HepG2 (cell line): ENCODE data around the gene KIAA0040. TPM values are rescaled to one million over a fixed set of nuclear protein-coding genes. Genes with fewer than 3 reads are reported as not detected.

Experiments used
- ATAC-seq: fragments of 200-7000 bp; cut with Tn5 transposase; 3 replicates; pipeline ENCODE4 v1.9.1; 2020; ENCODE audit warnings: mild to moderate bottlenecking, moderate library complexity
- BruUV-seq: library from RNA; stranded (reverse); fragments of 400-500 nt; replicated peaks from 2 replicates; lab custom pipeline; 2021; lab: Mats Ljungman, UMichigan
- CTCF ChIA-PET: fragments of 300-600 bp; formaldehyde crosslinking; extraction: SDS; loops from one replicate; lab custom pipeline; 2021; ENCODE audit warnings: low total read pairs, inconsistent platforms, low intra/inter-chr PET ratio; lab: Yijun Ruan, JAX
- POLR2A ChIA-PET: fragments of 350-600 bp; sonication (Branson Sonifier 250); formaldehyde crosslinking; loops from one replicate; lab custom pipeline; 2020; ENCODE audit warnings: antibody characterized with exemption, inconsistent platforms; lab: Yijun Ruan, JAX
- DNase-seq: peaks from one replicate; pipeline ENCODE4 v3.0.0-alpha.2; 2015; ENCODE audit warnings: low spot score
- FAIRE-seq: peaks from 3 replicates; lab custom pipeline; 2011; peaks lifted over from hg19 to GRCh38; lab: Jason Lieb, UNC
- H2AFZ ChIP-seq: one replicate; pipeline ENCODE4 v1.6.1; 2011; ENCODE audit warnings: low read length, inconsistent platforms
- H3K27ac ChIP-seq: fragments of 300-600 bp; 3 replicates; pipeline ENCODE4 v1.8.0; 2011; ENCODE audit warnings: mixed run types, mild to moderate bottlenecking, mixed read lengths, low read length, inconsistent platforms; ENCODE audit not compliant: insufficient read depth; ENCODE audit errors: extremely low read length
- H3K27me3 ChIP-seq, 2 experiments: fragments of 200-600 bp in 1 of 2; 2 replicates in 1 of 2; 3 replicates in 1 of 2; pipeline versions ENCODE4 v1.6.0 to v1.8.0; 2011; ENCODE audit warnings: low read length in 2 of 2, mild to moderate bottlenecking in 2 of 2, moderate library complexity in 2 of 2, inconsistent platforms in 1 of 2; ENCODE audit not compliant: insufficient read depth in 2 of 2, control insufficient read depth in 1 of 2
- H3K36me3 ChIP-seq, 2 experiments: fragments of 200-600 bp in 1 of 2; replicated peaks in 1 of 2; 2 replicates in 1 of 2; 3 replicates in 1 of 2; pipeline versions ENCODE4 v1.5.1 to v1.8.0; 2011; ENCODE audit warnings: low read length in 2 of 2, inconsistent platforms in 1 of 2; ENCODE audit not compliant: insufficient read depth in 2 of 2, control insufficient read depth in 1 of 2
- H3K4me1 ChIP-seq: 2 replicates; pipeline ENCODE4 v1.5.1; 2012; ENCODE audit warnings: low read length, inconsistent platforms; ENCODE audit not compliant: insufficient read depth
- H3K4me2 ChIP-seq: 2 replicates; pipeline ENCODE4 v1.6.0; 2011; ENCODE audit warnings: low read depth, low read length, inconsistent platforms
- H3K4me3 ChIP-seq, 3 experiments: fragments of 200-600 bp in 1 of 3; sonication (generic), shearing (Covaris generic) in 1 of 3; replicated peaks in 1 of 3; 2 replicates each; pipeline ENCODE4 v1.5.1; 2011 to 2016; ENCODE audit warnings: low read length in 3 of 3, inconsistent platforms in 2 of 3, low read depth in 2 of 3, mild to moderate bottlenecking in 2 of 3, control low read depth in 1 of 3, mixed read lengths in 1 of 3; ENCODE audit not compliant: insufficient read depth in 1 of 3
- H3K79me2 ChIP-seq: one replicate; pipeline ENCODE4 v1.6.1; 2011; ENCODE audit warnings: low read length, inconsistent platforms; ENCODE audit not compliant: insufficient read depth
- H3K9ac ChIP-seq: 2 replicates; pipeline ENCODE4 v1.6.0; 2011; ENCODE audit warnings: mild to moderate bottlenecking, low read depth, low read length, inconsistent platforms; ENCODE audit not compliant: insufficient read depth
- H3K9me3 ChIP-seq: 2 replicates; pipeline ENCODE4 v1.5.1; 2012; ENCODE audit warnings: mild to moderate bottlenecking, low read length
- H4K20me1 ChIP-seq: 2 replicates; pipeline ENCODE4 v1.6.0; 2011; ENCODE audit warnings: inconsistent platforms, mild to moderate bottlenecking, low read length, moderate library complexity; ENCODE audit not compliant: insufficient read depth
- CCAR2 ChIP-seq: fragments of 200-400 bp; formaldehyde crosslinking; optimal IDR thresholded peaks from 2 replicates; pipeline ENCODE3; 2018; ENCODE audit warnings: low read depth, mild to moderate bottlenecking, low read length, moderate library complexity
- GATAD1 ChIP-seq: IDR thresholded peaks from 2 replicates; pipeline ENCODE4 v1.6.1; 2016; ENCODE audit warnings: missing genetic modification reagents, missing compliant biosample characterization
- KAT2B ChIP-seq: fragments of 150-350 bp; IDR thresholded peaks from 2 replicates; pipeline ENCODE4 v1.6.1; 2014; ENCODE audit warnings: low read depth, low read length, borderline replicate concordance
- MEF2D ChIP-seq: sonication (generic); formaldehyde crosslinking; IDR thresholded peaks from 2 replicates; pipeline ENCODE4 v1.5.1; 2020; ENCODE audit warnings: mild to moderate bottlenecking, missing genetic modification reagents
- ZFP37 ChIP-seq: sonication (generic); formaldehyde crosslinking; IDR thresholded peaks from 2 replicates; pipeline ENCODE4 v1.4.0; 2020; ENCODE audit warnings: missing genetic modification reagents, borderline replicate concordance
- ZNF530 ChIP-seq: sonication (generic); formaldehyde crosslinking; IDR thresholded peaks from 2 replicates; pipeline ENCODE4 v1.5.0; 2020; ENCODE audit warnings: low read depth, mild to moderate bottlenecking, missing genetic modification reagents
- ZSCAN31 ChIP-seq: sonication (generic); formaldehyde crosslinking; IDR thresholded peaks from 2 replicates; pipeline ENCODE4 v1.5.0; 2020; ENCODE audit warnings: low read depth, mild to moderate bottlenecking, missing genetic modification reagents
- in situ Hi-C: cut with HindIII; loops from 2 replicates; pipeline ENCODE4 v1.10.0; 2017; ENCODE audit warnings: low pct_unique_long_range_greater_than_20kb; ENCODE audit not compliant: extremely low pct_ligation_motif_present
- intact Hi-C: fragments of 100-400 bp; cut with micrococcal nuclease; formaldehyde crosslinking; loops from one replicate; pipeline ENCODE4 v1.10.0; 2022; ENCODE audit not compliant: unreplicated experiment
- polyA plus RNA-seq, 8 experiments: library from polyadenylated mRNA; depleted of rRNA in 3 of 8; stranded (reverse) in 7 of 8; unstranded in 1 of 8; fragments of >200 nt; fragmentation: Illumina TruSeq in 4 of 8; extraction: Trizol in 4 of 8; gene quantifications; 2 replicates each; pipeline versions ENCODE4 v1.2.1 to v1.2.3, GENCODE V29; 2011 to 2016; ENCODE audit warnings: low read depth in 4 of 8, missing spikeins in 1 of 8, mixed read lengths in 1 of 8; ENCODE audit not compliant: insufficient read depth in 1 of 8
- total RNA-seq, 5 experiments: library from RNA; depleted of rRNA; stranded (reverse); fragments of >200 nt; fragmentation: Illumina TruSeq; extraction: Trizol; gene quantifications; 2 replicates each; pipeline ENCODE4 v1.2.3, GENCODE V29; 2016; ENCODE audit warnings: low read depth in 1 of 5
- TF ChIP-seq, protein P1 (sequence below): sonication (generic); formaldehyde crosslinking; IDR thresholded peaks from 2 replicates; pipeline ENCODE4 v1.8.0; 2022; ENCODE audit warnings: mild to moderate bottlenecking, missing genetic modification reagents
- TF ChIP-seq, protein P2 (sequence below): sonication (generic); formaldehyde crosslinking; IDR thresholded peaks from 2 replicates; pipeline ENCODE4 v1.5.1; 2020; ENCODE audit warnings: mild to moderate bottlenecking, missing genetic modification reagents, moderate library complexity
- TF ChIP-seq, protein P3 (sequence below): sonication (generic); formaldehyde crosslinking; IDR thresholded peaks from 2 replicates; pipeline ENCODE4 v1.4.0; 2020; ENCODE audit warnings: mild to moderate bottlenecking, missing genetic modification reagents

Gene KIAA0040
- total and polyA plus RNA-seq, 2 of the 13 experiments (the other 11 are each of a cell fraction or from before 2014, with no cell fraction given) = 0.24 to 0.26 TPM

DNA sequence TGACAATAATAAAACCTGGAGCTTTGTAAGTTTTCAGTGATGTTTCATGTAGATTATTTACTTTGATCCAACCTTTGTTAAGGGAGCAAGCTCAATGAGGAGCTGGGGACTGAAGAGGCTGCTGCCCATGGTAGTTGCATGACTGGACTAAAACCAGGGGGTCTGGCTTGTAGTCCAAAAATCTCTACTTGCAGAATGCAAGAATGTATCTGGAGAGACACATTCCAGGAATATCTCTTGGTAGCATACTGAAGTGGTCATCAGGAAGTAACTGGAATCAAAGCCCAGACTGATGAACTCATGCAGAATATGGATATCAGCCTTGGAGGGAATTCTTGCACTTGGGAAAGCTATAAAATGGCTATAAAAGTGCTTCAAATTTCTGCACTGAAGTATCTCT, 5.8 kb upstream of the KIAA0040 start:
- no peaks in the 10 kb centered on the region for H3K79me2 ChIP-seq
- H3K9me3 ChIP-seq = no peaks in the 10 kb centered on the region
- in situ Hi-C loops (no loop called here), intact Hi-C loops (no loop called here)
- no peak overlapping the region for H3K27ac ChIP-seq
- CTCF ChIA-PET = no interaction called here
- no peak overlapping the region for H3K4me2 ChIP-seq
- no peaks in the 10 kb centered on the region for H3K36me3 ChIP-seq
- H4K20me1 ChIP-seq = no peaks in the 10 kb centered on the region
- H3K4me1 ChIP-seq = peaks cover 5% of the 10 kb centered on the region
- ATAC-seq (no peak), DNase-seq (no peak), FAIRE-seq (no peak)
- H2AFZ ChIP-seq = no peak overlapping the region
- POLR2A ChIA-PET = no interaction called here
- no peak overlapping the region for H3K9ac ChIP-seq
- TF ChIP-seq, protein P1, sequence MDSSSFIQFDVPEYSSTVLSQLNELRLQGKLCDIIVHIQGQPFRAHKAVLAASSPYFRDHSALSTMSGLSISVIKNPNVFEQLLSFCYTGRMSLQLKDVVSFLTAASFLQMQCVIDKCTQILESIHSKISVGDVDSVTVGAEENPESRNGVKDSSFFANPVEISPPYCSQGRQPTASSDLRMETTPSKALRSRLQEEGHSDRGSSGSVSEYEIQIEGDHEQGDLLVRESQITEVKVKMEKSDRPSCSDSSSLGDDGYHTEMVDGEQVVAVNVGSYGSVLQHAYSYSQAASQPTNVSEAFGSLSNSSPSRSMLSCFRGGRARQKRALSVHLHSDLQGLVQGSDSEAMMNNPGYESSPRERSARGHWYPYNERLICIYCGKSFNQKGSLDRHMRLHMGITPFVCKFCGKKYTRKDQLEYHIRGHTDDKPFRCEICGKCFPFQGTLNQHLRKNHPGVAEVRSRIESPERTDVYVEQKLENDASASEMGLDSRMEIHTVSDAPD (CRISPR knock-in tag) = no peak
- TF ChIP-seq, protein P2, sequence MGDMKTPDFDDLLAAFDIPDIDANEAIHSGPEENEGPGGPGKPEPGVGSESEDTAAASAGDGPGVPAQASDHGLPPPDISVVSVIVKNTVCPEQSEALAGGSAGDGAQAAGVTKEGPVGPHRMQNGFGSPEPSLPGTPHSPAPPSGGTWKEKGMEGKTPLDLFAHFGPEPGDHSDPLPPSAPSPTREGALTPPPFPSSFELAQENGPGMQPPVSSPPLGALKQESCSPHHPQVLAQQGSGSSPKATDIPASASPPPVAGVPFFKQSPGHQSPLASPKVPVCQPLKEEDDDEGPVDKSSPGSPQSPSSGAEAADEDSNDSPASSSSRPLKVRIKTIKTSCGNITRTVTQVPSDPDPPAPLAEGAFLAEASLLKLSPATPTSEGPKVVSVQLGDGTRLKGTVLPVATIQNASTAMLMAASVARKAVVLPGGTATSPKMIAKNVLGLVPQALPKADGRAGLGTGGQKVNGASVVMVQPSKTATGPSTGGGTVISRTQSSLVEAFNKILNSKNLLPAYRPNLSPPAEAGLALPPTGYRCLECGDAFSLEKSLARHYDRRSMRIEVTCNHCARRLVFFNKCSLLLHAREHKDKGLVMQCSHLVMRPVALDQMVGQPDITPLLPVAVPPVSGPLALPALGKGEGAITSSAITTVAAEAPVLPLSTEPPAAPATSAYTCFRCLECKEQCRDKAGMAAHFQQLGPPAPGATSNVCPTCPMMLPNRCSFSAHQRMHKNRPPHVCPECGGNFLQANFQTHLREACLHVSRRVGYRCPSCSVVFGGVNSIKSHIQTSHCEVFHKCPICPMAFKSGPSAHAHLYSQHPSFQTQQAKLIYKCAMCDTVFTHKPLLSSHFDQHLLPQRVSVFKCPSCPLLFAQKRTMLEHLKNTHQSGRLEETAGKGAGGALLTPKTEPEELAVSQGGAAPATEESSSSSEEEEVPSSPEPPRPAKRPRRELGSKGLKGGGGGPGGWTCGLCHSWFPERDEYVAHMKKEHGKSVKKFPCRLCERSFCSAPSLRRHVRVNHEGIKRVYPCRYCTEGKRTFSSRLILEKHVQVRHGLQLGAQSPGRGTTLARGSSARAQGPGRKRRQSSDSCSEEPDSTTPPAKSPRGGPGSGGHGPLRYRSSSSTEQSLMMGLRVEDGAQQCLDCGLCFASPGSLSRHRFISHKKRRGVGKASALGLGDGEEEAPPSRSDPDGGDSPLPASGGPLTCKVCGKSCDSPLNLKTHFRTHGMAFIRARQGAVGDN (CRISPR knock-in tag) = no peak
- no peak for TF ChIP-seq MEF2D (CRISPR knock-in tag)
- TF ChIP-seq ZFP37 = no peak
- TF ChIP-seq KAT2B = no peak
- TF ChIP-seq, protein P3, sequence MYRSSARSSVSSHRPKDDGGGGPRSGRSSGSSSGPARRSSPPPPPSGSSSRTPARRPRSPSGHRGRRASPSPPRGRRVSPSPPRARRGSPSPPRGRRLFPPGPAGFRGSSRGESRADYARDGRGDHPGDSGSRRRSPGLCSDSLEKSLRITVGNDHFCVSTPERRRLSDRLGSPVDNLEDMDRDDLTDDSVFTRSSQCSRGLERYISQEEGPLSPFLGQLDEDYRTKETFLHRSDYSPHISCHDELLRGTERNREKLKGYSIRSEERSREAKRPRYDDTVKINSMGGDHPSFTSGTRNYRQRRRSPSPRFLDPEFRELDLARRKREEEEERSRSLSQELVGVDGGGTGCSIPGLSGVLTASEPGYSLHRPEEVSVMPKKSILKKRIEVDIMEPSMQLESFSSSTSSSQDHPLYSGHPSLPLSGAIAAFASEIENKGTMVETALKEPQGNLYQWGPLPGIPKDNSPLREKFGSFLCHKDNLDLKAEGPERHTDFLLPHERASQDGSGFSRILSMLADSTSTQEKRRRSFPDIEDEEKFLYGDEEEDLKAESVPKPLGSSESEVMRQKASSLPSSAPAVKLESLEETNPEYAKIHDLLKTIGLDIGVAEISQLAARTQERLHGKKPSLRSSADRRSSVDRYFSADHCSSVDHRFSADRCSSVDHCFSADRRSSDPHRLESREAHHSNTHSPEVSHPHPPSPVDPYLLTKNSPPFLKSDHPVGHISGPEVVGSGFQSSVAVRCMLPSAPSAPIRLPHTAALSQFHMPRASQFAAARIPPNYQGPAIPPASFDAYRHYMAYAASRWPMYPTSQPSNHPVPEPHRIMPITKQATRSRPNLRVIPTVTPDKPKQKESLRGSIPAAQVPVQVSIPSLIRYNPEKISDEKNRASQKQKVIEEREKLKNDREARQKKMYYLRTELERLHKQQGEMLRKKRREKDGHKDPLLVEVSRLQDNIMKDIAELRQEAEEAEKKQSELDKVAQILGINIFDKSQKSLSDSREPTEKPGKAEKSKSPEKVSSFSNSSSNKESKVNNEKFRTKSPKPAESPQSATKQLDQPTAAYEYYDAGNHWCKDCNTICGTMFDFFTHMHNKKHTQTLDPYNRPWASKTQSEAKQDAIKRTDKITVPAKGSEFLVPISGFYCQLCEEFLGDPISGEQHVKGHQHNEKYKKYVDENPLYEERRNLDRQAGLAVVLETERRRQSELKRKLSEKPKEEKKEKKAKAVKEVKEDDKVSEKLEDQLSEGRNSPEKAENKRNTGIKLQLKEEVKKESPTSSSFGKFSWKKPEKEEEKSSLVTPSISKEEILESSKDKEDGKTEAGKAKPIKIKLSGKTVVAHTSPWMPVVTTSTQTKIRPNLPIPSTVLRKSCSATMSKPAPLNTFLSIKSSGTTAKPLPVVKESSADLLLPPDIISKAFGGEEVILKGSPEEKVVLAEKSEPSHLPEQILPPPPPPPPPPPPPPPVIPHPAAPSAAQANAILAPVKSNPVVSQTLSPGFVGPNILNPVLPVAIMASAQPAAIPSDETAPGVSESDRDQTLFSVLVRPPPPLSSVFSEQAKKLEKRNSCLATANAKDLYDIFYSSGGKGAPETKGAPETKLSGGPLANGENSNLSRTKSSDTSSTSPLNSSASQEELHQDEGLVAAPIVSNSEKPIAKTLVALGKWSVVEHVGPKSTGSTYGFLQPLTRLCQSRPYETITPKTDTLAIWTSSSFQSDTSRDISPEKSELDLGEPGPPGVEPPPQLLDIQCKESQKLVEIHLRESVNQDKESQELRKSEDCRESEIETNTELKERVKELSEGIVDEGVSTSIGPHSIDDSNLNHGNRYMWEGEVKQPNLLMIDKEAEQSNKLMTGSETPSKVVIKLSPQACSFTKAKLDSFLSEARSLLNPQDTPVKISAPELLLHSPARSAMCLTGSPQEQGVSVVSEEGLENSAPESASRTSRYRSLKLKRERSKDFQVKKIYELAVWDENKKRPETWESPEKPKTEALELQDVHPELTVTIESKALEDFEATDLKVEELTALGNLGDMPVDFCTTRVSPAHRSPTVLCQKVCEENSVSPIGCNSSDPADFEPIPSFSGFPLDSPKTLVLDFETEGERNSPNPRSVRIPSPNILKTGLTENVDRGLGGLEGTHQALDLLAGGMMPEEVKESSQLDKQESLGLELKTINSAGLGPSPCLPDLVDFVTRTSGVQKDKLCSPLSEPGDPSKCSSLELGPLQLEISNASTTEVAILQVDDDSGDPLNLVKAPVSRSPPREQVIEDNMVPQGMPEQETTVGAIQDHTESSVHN = no peak
- no peak for TF ChIP-seq ZNF530 (CRISPR knock-in tag)
- TF ChIP-seq GATAD1 (CRISPR knock-in tag) = no peak
- TF ChIP-seq CCAR2 = no peak
- no peak for TF ChIP-seq ZSCAN31 (CRISPR knock-in tag)
- 0 out of 5 replicates have a peak, but pooled peaks cover 0 to 5% of the 10 kb centered on the region in 2 experiments for H3K27me3 ChIP-seq
- BruUV-seq = no TSS peak
- no peak overlapping the region for H3K4me3 ChIP-seq
